ENCODE measurements around the gene LCE6A. TPM values are rescaled to one million over a fixed set of nuclear protein-coding genes. Genes with fewer than 3 reads are reported as not detected.

Gene LCE6A
- total RNA-seq, 2 donors from 2014 or later = not detected

GRCh38 chr1:152870831-152871730 is 28.4 kb downstream of the LCE6A start:
- ATAC-seq = no peak
- intact Hi-C loops (cut with DNase I, micrococcal nuclease) = no loop called here
- no peak for DNase-seq

GRCh38 chr1:152871731-152872126 is 29.1 kb downstream of the LCE6A start:
- DNase-seq (no peak), ATAC-seq (no peak)
- intact Hi-C loops (cut with DNase I, micrococcal nuclease) = no loop called here

- DNase-seq (no peak), ATAC-seq (no peak)
- intact Hi-C loops (cut with DNase I, micrococcal nuclease) = no loop called here
Observed at GRCh38 chr1:152873495-152873894, 30.8 kb downstream of the LCE6A start.

GRCh38 chr1:152876827-152877226 is 34.2 kb downstream of the LCE6A start:
- DNase-seq = no peak
- ATAC-seq = no peak
- intact Hi-C loops (cut with DNase I, micrococcal nuclease) = no loop called here

GRCh38 chr1:152878042-152878441 is 35.4 kb downstream of the LCE6A start, which contains the start of gene SMCP:
TSS of gene SMCP (plus strand) at chr1:152878322. CDS start at chr1:152884423, 6,101 bp downstream.
- ATAC-seq = no peak
- no peak for DNase-seq
- intact Hi-C loops (cut with DNase I, micrococcal nuclease) = no loop called here

- no peak for ATAC-seq
Observed at GRCh38 chr1:152879559-152880198, 37.0 kb downstream of the LCE6A start.

GRCh38 chr1:152880316-152880715 is 37.7 kb downstream of the LCE6A start:
- ATAC-seq = no peak
- no peak for DNase-seq
- intact Hi-C loops (cut with DNase I, micrococcal nuclease) = loop anchor here in 1 of 2 donors (10.0 kb wide), 1 partner anchor 706 kb away; no protein-coding TSS in a partner anchor

More at GRCh38 chr1:152879559-152880198, 37.0 kb downstream of the LCE6A start:
- intact Hi-C loops (cut with DNase I, micrococcal nuclease) = loop anchor here in 1 of 2 donors (10.0 kb wide), 1 partner anchor 705 kb away; no protein-coding TSS in a partner anchor
- DNase-seq = no peak

- ATAC-seq (no peak), DNase-seq (no peak)
- intact Hi-C loops (cut with DNase I, micrococcal nuclease) = loop anchor here in 1 of 2 donors (10.0 kb wide), 1 partner anchor 706 kb away; no protein-coding TSS in a partner anchor
Observed at GRCh38 chr1:152880907-152881306, 38.3 kb downstream of the LCE6A start.

- intact Hi-C loops (cut with DNase I, micrococcal nuclease) = loop anchor here in 1 of 2 donors (10.0 kb wide), 1 partner anchor 709 kb away; no protein-coding TSS in a partner anchor
- ATAC-seq (no peak), DNase-seq (no peak)
Observed at GRCh38 chr1:152884085-152884484, 41.4 kb downstream of the LCE6A start.

GRCh38 chr1:152884506-152884905 is 41.9 kb downstream of the LCE6A start:
- ATAC-seq (no peak), DNase-seq (no peak)
- intact Hi-C loops (cut with DNase I, micrococcal nuclease) = loop anchor here in 1 of 2 donors (10.0 kb wide), 1 partner anchor 710 kb away; no protein-coding TSS in a partner anchor

- intact Hi-C loops (cut with DNase I, micrococcal nuclease) = loop anchor here in 1 of 2 donors (10.0 kb wide), 1 partner anchor 710 kb away; no protein-coding TSS in a partner anchor
- no peak for DNase-seq
- ATAC-seq = no peak
Observed at GRCh38 chr1:152884966-152885624, 42.4 kb downstream of the LCE6A start.

GRCh38 chr1:152886085-152886484 is 43.4 kb downstream of the LCE6A start:
- DNase-seq (no peak), ATAC-seq (no peak)
- intact Hi-C loops (cut with DNase I, micrococcal nuclease) = loop anchor here in 1 of 2 donors (10.0 kb wide), 1 partner anchor 711 kb away; no protein-coding TSS in a partner anchor

- intact Hi-C loops (cut with DNase I, micrococcal nuclease) = loop anchor here in 1 of 2 donors (10.0 kb wide), 1 partner anchor 712 kb away; no protein-coding TSS in a partner anchor
- DNase-seq (no peak), ATAC-seq (no peak)
Observed at GRCh38 chr1:152886758-152887409, 44.2 kb downstream of the LCE6A start.

- intact Hi-C loops (cut with DNase I, micrococcal nuclease) = loop anchor here in 1 of 2 donors (10.0 kb wide), 1 partner anchor 713 kb away; no protein-coding TSS in a partner anchor
- DNase-seq (no peak), ATAC-seq (no peak)
Observed at GRCh38 chr1:152888126-152888525, 45.5 kb downstream of the LCE6A start.
